A549 (cell line): Measurements from ENCODE around the gene TMEM43. TPM values are rescaled to one million over a fixed set of nuclear protein-coding genes. Genes with fewer than 3 reads are reported as not detected.

Experiments
- ATAC-seq, 2 experiments: fragments of 200-7000 bp in 1 of 2; fragments of >200 bp in 1 of 2; cut with Nextera tagmentation in 1 of 2; cut with Tn5 transposase in 1 of 2; 3 replicates each; pipeline versions ENCODE4 v1.8.0 to v1.9.1; 2018 to 2020; ENCODE audit warnings: mild to moderate bottlenecking in 1 of 2, moderate library complexity in 1 of 2
- CTCF ChIA-PET: fragments of 300-600 bp; sonication (Branson Sonifier 250); formaldehyde crosslinking; extraction: SDS; loops from one replicate; lab custom pipeline; 2021; ENCODE audit warnings: antibody characterized with exemption, inconsistent platforms; lab: Yijun Ruan, JAX
- POLR2A ChIA-PET: fragments of 350-600 bp; formaldehyde crosslinking; extraction: SDS; loops from one replicate; lab custom pipeline; 2021; ENCODE audit warnings: antibody characterized with exemption, inconsistent platforms; lab: Yijun Ruan, JAX
- DNase-seq, 2 experiments: peaks; one replicate each; pipeline versions ENCODE4 v3.0.0 to v3.0.0-alpha.2; 2011 to 2016; ENCODE audit warnings: low read depth in 1 of 2, low spot score in 1 of 2
- FAIRE-seq: peaks from 2 replicates; lab custom pipeline; 2011; peaks lifted over from hg19 to GRCh38; lab: Jason Lieb, UNC
- H3K27ac ChIP-seq, 2 experiments: fragments of >200 bp; sonication (Bioruptor Twin); formaldehyde crosslinking; 3 replicates each; pipeline ENCODE4 v1.5.1; 2016 to 2017
- H3K4me1 ChIP-seq: fragments of >200 bp; sonication (Bioruptor Twin); formaldehyde crosslinking; 3 replicates; pipeline ENCODE4 v1.6.1; 2016
- H3K4me2 ChIP-seq: fragments of >200 bp; sonication (Bioruptor Twin); formaldehyde crosslinking; 3 replicates; pipeline ENCODE4 v1.6.1; 2016
- H3K4me3 ChIP-seq: fragments of >200 bp; sonication (Bioruptor Twin); formaldehyde crosslinking; 3 replicates; pipeline ENCODE4 v1.5.1; 2016
- H3K9me3 ChIP-seq: fragments of >200 bp; sonication (Bioruptor Twin); formaldehyde crosslinking; 3 replicates; pipeline ENCODE4 v1.6.1; 2016
- CBX8 ChIP-seq: fragments of 200-600 bp; sonication (generic); IDR thresholded peaks from 2 replicates; pipeline ENCODE4 v1.6.1; 2016
- CHD4 ChIP-seq: fragments of 200-600 bp; sonication (generic); IDR thresholded peaks from 2 replicates; pipeline ENCODE4 v1.6.1; 2016; ENCODE audit warnings: antibody characterized with exemption, mild to moderate bottlenecking, borderline replicate concordance
- EP300 ChIP-seq, 2 experiments: fragments of >200 bp; sonication (Bioruptor Twin); formaldehyde crosslinking; IDR thresholded peaks; 2 replicates in 1 of 2; 3 replicates in 1 of 2; pipeline ENCODE4 v1.6.1; 2016 to 2017
- HDAC2 ChIP-seq: fragments of 200-600 bp; sonication (generic); IDR thresholded peaks from 2 replicates; pipeline ENCODE4 v1.6.1; 2016
- HEYL ChIP-seq: fragments of 250-450 bp; sonication (Bioruptor Pico); IDR thresholded peaks from 2 replicates; pipeline ENCODE4 v1.8.0; 2021; ENCODE audit warnings: mild to moderate bottlenecking, moderate library complexity
- HOXB13 ChIP-seq: fragments of 250-450 bp; sonication (Bioruptor Pico); IDR thresholded peaks from 2 replicates; pipeline ENCODE4 v1.5.0; 2020; ENCODE audit warnings: low read depth, mild to moderate bottlenecking, moderate library complexity
- HOXB5 ChIP-seq: fragments of 250-450 bp; sonication (Bioruptor Pico); IDR thresholded peaks from 2 replicates; pipeline ENCODE4 v1.5.0; 2020; ENCODE audit warnings: mild to moderate bottlenecking, moderate library complexity
- MAFK ChIP-seq: fragments of 450-650 bp; IDR thresholded peaks from 2 replicates; pipeline ENCODE4 v1.6.1; 2014; ENCODE audit not compliant: partially characterized antibody
- MAZ ChIP-seq: fragments of 150-350 bp; IDR thresholded peaks from 2 replicates; pipeline ENCODE4 v1.6.1; 2014; ENCODE audit warnings: antibody characterized with exemption, low read depth, low read length, borderline replicate concordance
- NPAS2 ChIP-seq: fragments of 250-450 bp; sonication (Bioruptor Pico); IDR thresholded peaks from 2 replicates; pipeline ENCODE4 v1.8.0; 2022; ENCODE audit warnings: mild to moderate bottlenecking, moderate library complexity, borderline replicate concordance
- PHF8 ChIP-seq: fragments of 200-600 bp; sonication (generic); IDR thresholded peaks from 2 replicates; pipeline ENCODE4 v1.6.1; 2016; ENCODE audit warnings: low read depth, mild to moderate bottlenecking, antibody characterized with exemption, moderate library complexity, borderline replicate concordance
- POLR2A ChIP-seq: IDR thresholded peaks from 2 replicates; pipeline ENCODE4 v1.6.1; 2012; ENCODE audit warnings: mild to moderate bottlenecking, low read length
- RAD21 ChIP-seq, 2 experiments: fragments of >200 bp in 1 of 2; sonication (Bioruptor Twin) in 1 of 2; formaldehyde crosslinking in 1 of 2; IDR thresholded peaks in 1 of 2; conservative IDR thresholded peaks in 1 of 2; 2 replicates in 1 of 2; 3 replicates in 1 of 2; pipeline ENCODE4 v1.6.1; 2012 to 2018; ENCODE audit warnings: inconsistent platforms in 1 of 2
- RARB ChIP-seq: fragments of 250-450 bp; sonication (Bioruptor Pico); IDR thresholded peaks from 2 replicates; pipeline ENCODE4 v1.8.0; 2021; ENCODE audit warnings: mild to moderate bottlenecking, moderate library complexity
- SREBF2 ChIP-seq: fragments of 450-650 bp; IDR thresholded peaks from 2 replicates; pipeline ENCODE4 v1.6.1; 2014; ENCODE audit warnings: mild to moderate bottlenecking, moderate library complexity
- TP53 ChIP-seq: fragments of 250-450 bp; sonication (Bioruptor Pico); IDR thresholded peaks from 2 replicates; pipeline ENCODE4 v1.5.0; 2021; ENCODE audit warnings: mild to moderate bottlenecking, moderate library complexity
- ZC3H11A ChIP-seq: fragments of 450-650 bp; IDR thresholded peaks from 2 replicates; pipeline ENCODE4 v1.6.1; 2014; ENCODE audit warnings: antibody characterized with exemption, mild to moderate bottlenecking
- WGBS: methylation state at CpG from one replicate; pipeline ENCODE4 v1.1.6; 2017; ENCODE audit errors: missing lambda C conversion rate; 5-methylcytosine and 5-hydroxymethylcytosine counted together
- polyA plus RNA-seq, 4 experiments: library from polyadenylated mRNA; depleted of rRNA in 3 of 4; stranded (reverse); fragments of >200 nt; fragmentation: RNase III in 1 of 4; extraction: RNeasy Plus Mini Kit Qiagen cat#74134 plus additional on column Dnase treatment in 1 of 4; gene quantifications; 2 replicates in 3 of 4; 3 replicates in 1 of 4; pipeline ENCODE4 v1.2.3, GENCODE V29; 2011 to 2017
- TF ChIP-seq, protein P1 (sequence below): IDR thresholded peaks from 2 replicates; pipeline ENCODE4 v1.6.1; 2012
- TF ChIP-seq, protein P2 (sequence below): fragments of >200 bp; sonication (Bioruptor Twin); formaldehyde crosslinking; IDR thresholded peaks from 3 replicates; pipeline ENCODE4 v1.6.1; 2016
- TF ChIP-seq, protein P3 (sequence below): IDR thresholded peaks from 2 replicates; pipeline ENCODE4 v1.6.1; 2012
- TF ChIP-seq, protein P4 (sequence below): fragments of 200-600 bp; sonication (generic); IDR thresholded peaks from 2 replicates; pipeline ENCODE4 v1.6.1; 2016; ENCODE audit warnings: antibody characterized with exemption, mild to moderate bottlenecking, moderate library complexity

The TMEM43 gene
- polyA plus RNA-seq, 2 of the 4 experiments (the other 2 are of a cell fraction): 41.1 to 79.0 TPM

DNA sequence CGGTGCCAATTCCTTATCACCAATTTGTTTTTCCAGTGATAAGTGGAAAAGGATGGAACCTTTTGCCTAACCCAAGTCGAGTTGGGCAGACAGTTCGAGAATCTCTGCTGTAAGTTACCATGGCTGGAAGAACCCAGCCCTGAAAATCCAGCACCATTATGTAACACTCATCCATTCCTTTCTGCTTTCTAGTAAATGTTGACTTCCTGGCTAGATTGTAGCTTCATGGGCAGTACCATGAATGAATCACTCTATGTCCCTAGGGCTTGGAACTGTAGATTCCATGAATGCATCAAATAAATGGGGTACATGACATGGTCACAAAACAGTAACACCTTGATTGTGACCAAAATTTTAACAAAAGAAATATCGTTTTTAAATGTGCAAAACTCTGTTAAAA is 14.2 kb upstream of the TMEM43 start:
- no peak for FAIRE-seq

DNA sequence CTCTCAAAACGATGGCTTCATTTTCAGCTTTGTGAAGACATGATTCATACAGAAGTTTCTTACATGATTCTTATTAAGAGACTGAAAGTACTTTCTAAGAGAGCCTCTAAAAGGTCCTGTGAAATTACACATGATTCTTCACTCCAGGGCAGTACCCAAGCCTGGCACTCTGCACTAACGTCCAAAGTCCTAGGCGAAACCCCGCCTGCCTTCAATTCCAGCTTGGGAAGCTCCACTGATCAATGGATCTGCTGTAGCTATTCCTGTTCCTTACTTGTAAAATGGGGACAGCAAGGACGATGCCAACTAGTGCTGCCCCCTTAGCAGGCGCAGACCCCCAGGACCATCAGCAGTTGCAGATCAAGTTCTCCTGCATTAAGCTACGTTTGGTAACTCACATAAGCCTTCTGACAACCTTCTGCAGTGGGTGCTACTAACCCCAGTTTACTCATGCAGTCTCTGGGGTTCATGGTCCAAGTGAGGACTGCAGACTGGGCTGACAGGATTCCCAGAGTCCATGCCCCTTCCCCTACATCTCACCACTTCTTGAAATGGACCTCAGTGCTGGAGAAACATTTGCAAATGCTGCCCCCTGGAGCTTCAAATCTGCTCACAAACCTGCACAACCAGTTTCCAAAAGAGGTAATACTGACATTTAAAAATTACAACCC is 10.8 kb upstream of the TMEM43 start:
- ATAC-seq (no peak), DNase-seq (no peak), FAIRE-seq (no peak)
- no peak overlapping the region for H3K4me3 ChIP-seq
- ChIA-PET POLR2A (no interaction called here), CTCF (interaction anchor here (0.6 to 3.2 kb wide), 6 partner anchors 10 to 435 kb away, joined by 3 to 12 read pairs (median 6); partner anchors contain the start of genes CHCHD4 and TMEM43)
- H3K27ac ChIP-seq: no peak overlapping the region
- H3K4me2 ChIP-seq: no peak overlapping the region
- TF ChIP-seq, protein P1, sequence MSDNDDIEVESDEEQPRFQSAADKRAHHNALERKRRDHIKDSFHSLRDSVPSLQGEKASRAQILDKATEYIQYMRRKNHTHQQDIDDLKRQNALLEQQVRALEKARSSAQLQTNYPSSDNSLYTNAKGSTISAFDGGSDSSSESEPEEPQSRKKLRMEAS: no peak
- no peak for TF ChIP-seq SREBF2
- TF ChIP-seq CHD4: no peak
- TF ChIP-seq, protein P2, sequence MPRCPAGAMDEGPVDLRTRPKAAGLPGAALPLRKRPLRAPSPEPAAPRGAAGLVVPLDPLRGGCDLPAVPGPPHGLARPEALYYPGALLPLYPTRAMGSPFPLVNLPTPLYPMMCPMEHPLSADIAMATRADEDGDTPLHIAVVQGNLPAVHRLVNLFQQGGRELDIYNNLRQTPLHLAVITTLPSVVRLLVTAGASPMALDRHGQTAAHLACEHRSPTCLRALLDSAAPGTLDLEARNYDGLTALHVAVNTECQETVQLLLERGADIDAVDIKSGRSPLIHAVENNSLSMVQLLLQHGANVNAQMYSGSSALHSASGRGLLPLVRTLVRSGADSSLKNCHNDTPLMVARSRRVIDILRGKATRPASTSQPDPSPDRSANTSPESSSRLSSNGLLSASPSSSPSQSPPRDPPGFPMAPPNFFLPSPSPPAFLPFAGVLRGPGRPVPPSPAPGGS: no peak
- no peak for TF ChIP-seq HOXB13
- peak; percentile 17 to 38; a peak in 2 of 5 replicates for TF ChIP-seq RAD21 (conservative IDR thresholded peaks at IDR 0.05 in 1 of 2, IDR thresholded peaks at IDR 0.05 in 1 of 2)
- no peak for TF ChIP-seq HDAC2
- 94% methylated on average over 7 of the region's 7 CpGs for WGBS
- H3K4me1 ChIP-seq: peaks cover 14% of the 10 kb centered on the region
- H3K9me3 ChIP-seq: no peaks in the 10 kb centered on the region

More for the DNA sequence above, 14.2 kb upstream of the TMEM43 start:
- Histone ChIP-seq H3K27ac (no peak overlapping the region), H3K4me2 (no peak overlapping the region), H3K4me1 (no peaks in the 10 kb centered on the region), H3K4me3 (no peak overlapping the region), H3K9me3 (no peaks in the 10 kb centered on the region)
- ATAC-seq (no peak), DNase-seq (no peak)
- CTCF ChIA-PET: no interaction called here
- TF ChIP-seq, protein P3, sequence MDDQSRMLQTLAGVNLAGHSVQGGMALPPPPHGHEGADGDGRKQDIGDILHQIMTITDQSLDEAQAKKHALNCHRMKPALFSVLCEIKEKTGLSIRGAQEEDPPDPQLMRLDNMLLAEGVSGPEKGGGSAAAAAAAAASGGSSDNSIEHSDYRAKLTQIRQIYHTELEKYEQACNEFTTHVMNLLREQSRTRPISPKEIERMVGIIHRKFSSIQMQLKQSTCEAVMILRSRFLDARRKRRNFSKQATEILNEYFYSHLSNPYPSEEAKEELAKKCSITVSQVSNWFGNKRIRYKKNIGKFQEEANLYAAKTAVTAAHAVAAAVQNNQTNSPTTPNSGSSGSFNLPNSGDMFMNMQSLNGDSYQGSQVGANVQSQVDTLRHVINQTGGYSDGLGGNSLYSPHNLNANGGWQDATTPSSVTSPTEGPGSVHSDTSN: no peak
- TF ChIP-seq CHD4 (no peak), HOXB5 (no peak), ZC3H11A (no peak), HEYL (no peak), EP300 (IDR thresholded peaks at IDR 0.05) (no peak), NPAS2 (no peak), HDAC2 (no peak), POLR2A (no peak), CBX8 (no peak), RARB (CRISPR knock-in tag) (no peak), TP53 (CRISPR knock-in tag) (no peak), MAZ (no peak)
- POLR2A ChIA-PET: interaction anchor here (1.4 kb wide), 1 partner anchor 14 kb away, joined by 5 read pairs; the partner anchor contains the start of genes CHCHD4 and TMEM43
- 94% methylated on average over 4 of the region's 4 CpGs for WGBS

DNA sequence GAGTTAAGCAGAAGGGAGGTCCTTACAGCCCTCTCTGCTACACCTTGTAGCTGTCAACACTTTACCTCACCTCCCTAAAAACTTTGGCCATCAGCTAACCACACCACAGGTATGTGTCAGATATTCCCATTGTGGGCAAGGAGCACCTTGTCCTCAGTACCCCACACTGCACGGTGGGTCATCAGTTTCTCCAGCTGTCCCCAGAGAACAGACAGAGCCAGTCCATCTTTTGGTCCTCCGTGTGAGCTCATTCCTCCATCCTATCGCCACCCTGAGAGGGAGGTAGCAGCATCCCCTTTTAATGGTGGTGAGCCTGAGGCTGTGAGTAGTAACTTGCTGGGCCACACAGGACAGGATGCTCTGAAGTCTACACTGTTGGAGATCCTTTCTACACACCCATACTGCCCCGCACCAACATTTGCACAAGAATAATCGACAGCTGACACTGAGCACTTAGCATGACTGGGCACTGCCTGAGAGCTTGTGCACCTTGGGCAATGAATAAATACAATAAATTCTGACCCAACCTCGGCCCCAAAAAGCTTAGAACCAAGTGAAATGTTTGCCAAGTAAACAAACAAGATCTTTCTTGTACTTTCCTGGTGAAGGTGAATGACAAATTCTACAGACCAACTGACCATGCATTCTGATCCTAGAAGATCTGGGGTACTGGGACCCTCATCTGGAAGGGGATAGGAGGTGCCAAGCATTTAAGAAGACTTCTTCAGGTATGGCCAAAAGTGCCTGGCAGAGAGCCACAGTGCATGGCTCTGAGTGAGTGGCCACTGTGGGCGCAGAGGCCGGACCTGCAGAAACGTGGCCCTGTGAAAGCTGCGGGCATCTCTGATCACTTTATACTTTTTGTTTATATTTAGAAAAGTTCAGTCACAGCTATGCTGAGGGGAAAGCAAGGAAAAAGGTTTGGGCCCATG is 7.1 kb upstream of the TMEM43 start:
- peak overlapping the region; percentile 40; the same call in 1 of the 3 replicates for H3K4me2 ChIP-seq
- H3K4me3 ChIP-seq: no peak overlapping the region
- FAIRE-seq (no peak), ATAC-seq (no peak), DNase-seq (no peak)
- no peak overlapping the region for H3K27ac ChIP-seq
- 81% methylated on average over 10 of the region's 10 CpGs for WGBS
- peaks cover 17% of the 10 kb centered on the region for H3K4me1 ChIP-seq
- ChIA-PET CTCF (interaction anchor here (1.4 to 2.1 kb wide), 3 partner anchors 221 to 460 kb away, joined by 5 to 7 read pairs (median 6); no protein-coding TSS in a partner anchor), POLR2A (no interaction called here)
- H3K9me3 ChIP-seq: no peaks in the 10 kb centered on the region
- TF ChIP-seq PHF8 (no peak), MAFK (no peak), HOXB5 (no peak), RAD21 (conservative IDR thresholded peaks at IDR 0.05 in 1 of 2, IDR thresholded peaks at IDR 0.05 in 1 of 2) (no peak)
- TF ChIP-seq, protein P2: no peak
- TF ChIP-seq, protein P4, sequence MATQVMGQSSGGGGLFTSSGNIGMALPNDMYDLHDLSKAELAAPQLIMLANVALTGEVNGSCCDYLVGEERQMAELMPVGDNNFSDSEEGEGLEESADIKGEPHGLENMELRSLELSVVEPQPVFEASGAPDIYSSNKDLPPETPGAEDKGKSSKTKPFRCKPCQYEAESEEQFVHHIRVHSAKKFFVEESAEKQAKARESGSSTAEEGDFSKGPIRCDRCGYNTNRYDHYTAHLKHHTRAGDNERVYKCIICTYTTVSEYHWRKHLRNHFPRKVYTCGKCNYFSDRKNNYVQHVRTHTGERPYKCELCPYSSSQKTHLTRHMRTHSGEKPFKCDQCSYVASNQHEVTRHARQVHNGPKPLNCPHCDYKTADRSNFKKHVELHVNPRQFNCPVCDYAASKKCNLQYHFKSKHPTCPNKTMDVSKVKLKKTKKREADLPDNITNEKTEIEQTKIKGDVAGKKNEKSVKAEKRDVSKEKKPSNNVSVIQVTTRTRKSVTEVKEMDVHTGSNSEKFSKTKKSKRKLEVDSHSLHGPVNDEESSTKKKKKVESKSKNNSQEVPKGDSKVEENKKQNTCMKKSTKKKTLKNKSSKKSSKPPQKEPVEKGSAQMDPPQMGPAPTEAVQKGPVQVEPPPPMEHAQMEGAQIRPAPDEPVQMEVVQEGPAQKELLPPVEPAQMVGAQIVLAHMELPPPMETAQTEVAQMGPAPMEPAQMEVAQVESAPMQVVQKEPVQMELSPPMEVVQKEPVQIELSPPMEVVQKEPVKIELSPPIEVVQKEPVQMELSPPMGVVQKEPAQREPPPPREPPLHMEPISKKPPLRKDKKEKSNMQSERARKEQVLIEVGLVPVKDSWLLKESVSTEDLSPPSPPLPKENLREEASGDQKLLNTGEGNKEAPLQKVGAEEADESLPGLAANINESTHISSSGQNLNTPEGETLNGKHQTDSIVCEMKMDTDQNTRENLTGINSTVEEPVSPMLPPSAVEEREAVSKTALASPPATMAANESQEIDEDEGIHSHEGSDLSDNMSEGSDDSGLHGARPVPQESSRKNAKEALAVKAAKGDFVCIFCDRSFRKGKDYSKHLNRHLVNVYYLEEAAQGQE: no peak
